ENCODE results near the gene MIB2. TPM values are rescaled to one million over a fixed set of nuclear protein-coding genes. Genes with fewer than 3 reads are reported as not detected.
"Not testable (repeated sequence)": the region's sequence is repeated elsewhere in the genome, so short reads cannot be mapped to it uniquely, and the experiment has no call there.

Gene MIB2
- total RNA-seq, 3 donors from 2014 or later (not counting 1 experiment from before 2014, with no cell fraction given) = 44.9 to 54.1 (median 46.0) TPM

DNA sequence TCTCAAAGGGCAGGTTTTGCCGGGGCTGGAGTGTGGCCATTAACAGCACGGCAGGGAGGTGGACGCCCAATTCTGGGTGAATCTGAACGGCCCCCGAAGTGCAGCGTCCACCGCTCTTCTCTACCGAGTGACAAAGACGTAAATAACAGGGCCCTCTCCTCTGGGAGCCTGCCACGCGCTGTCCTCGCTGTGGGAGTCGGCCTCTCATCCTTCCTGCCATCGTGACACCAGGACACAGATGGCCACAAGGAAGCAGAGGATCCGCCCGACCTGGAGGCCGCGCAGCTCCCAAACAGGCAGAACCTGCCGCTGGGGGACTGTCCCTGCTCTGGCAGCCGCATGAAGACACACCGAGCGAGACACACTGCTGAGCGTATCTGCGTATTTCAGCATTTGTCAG, 55.6 kb downstream of the MIB2 start:
- H3K9me3 Mint-ChIP-seq = no peaks in the 10 kb centered on the region
- H3K27me3 Mint-ChIP-seq (ENCODE audit: low read depth in 2 of 2) = no peaks in the 10 kb centered on the region
- 98% methylated on average over 24 of the region's 24 CpGs for WGBS (ENCODE audit: insufficient coverage)
- ATAC-seq (no peak), DNase-seq (no peak)
- Histone ChIP-seq H3K27me3 (ENCODE audit: control insufficient read depth, insufficient read depth, low read length) (no peaks in the 10 kb centered on the region), H3K4me3 (ENCODE audit: low read length) (no peak overlapping the region), H3K9me3 (ENCODE audit: control insufficient read depth, insufficient read depth, low read length) (no peaks in the 10 kb centered on the region), H3K4me1 (ENCODE audit: control insufficient read depth, insufficient read depth, low read length) (peaks cover 6% of the 10 kb centered on the region), H3K27ac (ENCODE audit: low read length) (no peak overlapping the region), H3K36me3 (ENCODE audit: control insufficient read depth, insufficient read depth, low read length) (peaks cover 41% of the 10 kb centered on the region)
- H3K36me3 Mint-ChIP-seq = no peaks in the 10 kb centered on the region
- no peak overlapping the region for H3K27ac Mint-ChIP-seq
- intact Hi-C loops (cut with micrococcal nuclease) = loop anchor here (10.0 kb wide), 2 partner anchors 56 to 96 kb away; partner anchors contain the start of genes MIB2 and SSU72
- no peak for TF ChIP-seq CTCF (IDR thresholded peaks at IDR 0.05)
- no peaks in the 10 kb centered on the region for H3K4me1 Mint-ChIP-seq
- no peak overlapping the region for H3K4me3 Mint-ChIP-seq

GRCh38 chr1:1671365-1672119, 56.2 kb downstream of the MIB2 start:
- Mint-ChIP-seq H3K36me3 (no peaks in the 10 kb centered on the region), H3K9me3 (no peaks in the 10 kb centered on the region), H3K4me3 (no peak overlapping the region), H3K4me1 (no peaks in the 10 kb centered on the region), H3K27ac (no peak overlapping the region), H3K27me3 (ENCODE audit: low read depth in 2 of 2) (no peaks in the 10 kb centered on the region)
- ATAC-seq (no peak), DNase-seq (no peak)
- no peak overlapping the region for H3K27ac ChIP-seq (ENCODE audit: low read length)
- TF ChIP-seq CTCF (IDR thresholded peaks at IDR 0.05) = no peak
- H3K27me3 ChIP-seq (ENCODE audit: control insufficient read depth, insufficient read depth, low read length) = no peaks in the 10 kb centered on the region
- H3K36me3 ChIP-seq (ENCODE audit: control insufficient read depth, insufficient read depth, low read length) = peaks cover 34% of the 10 kb centered on the region
- intact Hi-C loops (cut with micrococcal nuclease) = loop anchor here (10.0 kb wide), 2 partner anchors 57 to 97 kb away; partner anchors contain the start of genes MIB2 and SSU72
- H3K4me1 ChIP-seq (ENCODE audit: control insufficient read depth, insufficient read depth, low read length) = peaks cover 6% of the 10 kb centered on the region
- H3K4me3 ChIP-seq (ENCODE audit: low read length) = no peak overlapping the region
- 92% methylated on average over 26 of the region's 27 CpGs for WGBS (ENCODE audit: insufficient coverage)
- no peaks in the 10 kb centered on the region for H3K9me3 ChIP-seq (ENCODE audit: control insufficient read depth, insufficient read depth, low read length)

GRCh38 chr1:1672181-1672965, 57.1 kb downstream of the MIB2 start:
- H3K4me3 Mint-ChIP-seq = no peak overlapping the region
- H3K27me3 Mint-ChIP-seq (ENCODE audit: low read depth in 2 of 2) = no peaks in the 10 kb centered on the region
- WGBS (ENCODE audit: insufficient coverage) = 97% methylated on average over 24 of the region's 25 CpGs
- H3K27ac ChIP-seq (ENCODE audit: low read length) = no peak overlapping the region
- no peak overlapping the region for H3K4me3 ChIP-seq (ENCODE audit: low read length)
- ATAC-seq (no peak), DNase-seq (no peak)
- H3K9me3 ChIP-seq (ENCODE audit: control insufficient read depth, insufficient read depth, low read length) = no peaks in the 10 kb centered on the region
- H3K4me1 ChIP-seq (ENCODE audit: control insufficient read depth, insufficient read depth, low read length) = peaks cover 9% of the 10 kb centered on the region
- H3K36me3 Mint-ChIP-seq = no peaks in the 10 kb centered on the region
- no peaks in the 10 kb centered on the region for H3K27me3 ChIP-seq (ENCODE audit: control insufficient read depth, insufficient read depth, low read length)
- no peaks in the 10 kb centered on the region for H3K9me3 Mint-ChIP-seq
- H3K4me1 Mint-ChIP-seq = peaks cover 1 to 3% of the 10 kb centered on the region in 2 donors
- intact Hi-C loops (cut with micrococcal nuclease) = loop anchor here (10.0 kb wide), 2 partner anchors 58 to 98 kb away; partner anchors contain the start of genes MIB2 and SSU72
- TF ChIP-seq CTCF (IDR thresholded peaks at IDR 0.05) = no peak
- peaks cover 33% of the 10 kb centered on the region for H3K36me3 ChIP-seq (ENCODE audit: control insufficient read depth, insufficient read depth, low read length)
- no peak overlapping the region for H3K27ac Mint-ChIP-seq

DNA sequence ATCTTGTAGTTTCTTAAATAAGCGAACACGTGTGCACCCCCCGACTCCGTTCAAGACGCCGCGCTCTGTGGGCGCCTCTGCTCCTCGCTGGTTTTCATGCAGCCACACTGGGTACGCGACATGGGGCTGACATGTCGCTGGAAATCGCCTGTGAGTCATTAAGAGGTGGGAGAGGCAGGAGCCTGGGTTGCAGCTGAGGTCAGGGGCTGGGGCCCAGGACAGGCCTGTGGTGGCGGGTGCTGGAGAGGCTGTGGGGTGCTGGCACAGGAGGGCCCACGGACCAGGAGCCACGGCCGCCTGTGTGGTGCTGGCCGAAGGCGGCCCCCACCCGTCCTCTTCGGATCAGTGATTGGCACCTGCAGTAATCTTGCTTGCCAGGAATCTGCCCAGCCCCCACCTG, 59.5 kb downstream of the MIB2 start:
- not testable (repeated sequence) for H3K9me3 Mint-ChIP-seq; H3K4me3 ChIP-seq (ENCODE audit: low read length); ATAC-seq; H3K36me3 Mint-ChIP-seq; H3K27me3 Mint-ChIP-seq (ENCODE audit: low read depth in 2 of 2); H3K4me3 Mint-ChIP-seq; DNase-seq; H3K27me3 ChIP-seq (ENCODE audit: control insufficient read depth, insufficient read depth, low read length); H3K27ac ChIP-seq (ENCODE audit: low read length); H3K9me3 ChIP-seq (ENCODE audit: control insufficient read depth, insufficient read depth, low read length); H3K27ac Mint-ChIP-seq
- intact Hi-C loops (cut with micrococcal nuclease) = loop anchor here (10.0 kb wide), 2 partner anchors 60 to 100 kb away; partner anchors contain the start of genes MIB2 and SSU72
- H3K4me1 Mint-ChIP-seq = peaks cover 21 to 22% of the 10 kb centered on the region in 2 donors
- Histone ChIP-seq H3K4me1 (ENCODE audit: control insufficient read depth, insufficient read depth, low read length) (peaks cover 28% of the 10 kb centered on the region), H3K36me3 (ENCODE audit: control insufficient read depth, insufficient read depth, low read length) (peaks cover 22% of the 10 kb centered on the region)
- WGBS (ENCODE audit: insufficient coverage) = 95% methylated on average over 13 of the region's 21 CpGs

DNA sequence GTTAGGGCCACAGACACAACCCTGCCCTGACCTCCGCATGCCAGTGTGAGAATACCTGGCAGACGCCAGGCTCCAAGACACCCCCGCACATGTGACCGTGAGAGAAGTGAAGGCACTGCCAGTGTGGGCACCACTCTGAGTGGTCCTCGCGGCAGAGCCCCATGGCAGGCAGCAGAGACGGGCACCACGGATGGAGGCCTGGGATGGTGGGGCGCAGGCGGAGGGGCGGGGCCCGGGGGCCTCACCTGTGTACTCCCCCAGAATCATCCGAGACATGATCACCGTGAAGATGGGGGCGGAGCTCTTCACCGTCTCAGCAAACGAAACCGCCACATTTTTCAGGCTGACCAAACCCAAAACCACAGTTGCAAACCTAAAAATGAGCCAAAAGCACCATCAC, 59.9 kb downstream of the MIB2 start:
- intact Hi-C loops (cut with micrococcal nuclease) = loop anchor here (10.0 kb wide), 2 partner anchors 60 to 100 kb away; partner anchors contain the start of genes MIB2 and SSU72
- H3K4me3 ChIP-seq (ENCODE audit: low read length); H3K27me3 Mint-ChIP-seq (ENCODE audit: low read depth in 2 of 2); H3K27ac ChIP-seq (ENCODE audit: low read length); H3K4me3 Mint-ChIP-seq; DNase-seq; H3K9me3 Mint-ChIP-seq; H3K9me3 ChIP-seq (ENCODE audit: control insufficient read depth, insufficient read depth, low read length); ATAC-seq; H3K36me3 Mint-ChIP-seq; H3K27me3 ChIP-seq (ENCODE audit: control insufficient read depth, insufficient read depth, low read length); H3K27ac Mint-ChIP-seq: not testable (repeated sequence)
- WGBS (ENCODE audit: insufficient coverage) = 48% methylated on average over 3 of the region's 18 CpGs
- H3K4me1 Mint-ChIP-seq = peaks cover 21 to 22% of the 10 kb centered on the region in 2 donors
- H3K4me1 ChIP-seq (ENCODE audit: control insufficient read depth, insufficient read depth, low read length) = peaks cover 28% of the 10 kb centered on the region
- peaks cover 20% of the 10 kb centered on the region for H3K36me3 ChIP-seq (ENCODE audit: control insufficient read depth, insufficient read depth, low read length)

All from natural killer cell (primary cell).